GM12801 (cell line): ENCODE results near the gene CYB5RL.

ENCODE experiments used
- TF ChIP-seq, protein P1 (sequence below): IDR thresholded peaks from one replicate; pipeline ENCODE4 v1.5.1; 2011; ENCODE audit warnings: control low read depth; ENCODE audit not compliant: insufficient read length; ENCODE audit errors: extremely low read depth

CYB5RL gene

DNA sequence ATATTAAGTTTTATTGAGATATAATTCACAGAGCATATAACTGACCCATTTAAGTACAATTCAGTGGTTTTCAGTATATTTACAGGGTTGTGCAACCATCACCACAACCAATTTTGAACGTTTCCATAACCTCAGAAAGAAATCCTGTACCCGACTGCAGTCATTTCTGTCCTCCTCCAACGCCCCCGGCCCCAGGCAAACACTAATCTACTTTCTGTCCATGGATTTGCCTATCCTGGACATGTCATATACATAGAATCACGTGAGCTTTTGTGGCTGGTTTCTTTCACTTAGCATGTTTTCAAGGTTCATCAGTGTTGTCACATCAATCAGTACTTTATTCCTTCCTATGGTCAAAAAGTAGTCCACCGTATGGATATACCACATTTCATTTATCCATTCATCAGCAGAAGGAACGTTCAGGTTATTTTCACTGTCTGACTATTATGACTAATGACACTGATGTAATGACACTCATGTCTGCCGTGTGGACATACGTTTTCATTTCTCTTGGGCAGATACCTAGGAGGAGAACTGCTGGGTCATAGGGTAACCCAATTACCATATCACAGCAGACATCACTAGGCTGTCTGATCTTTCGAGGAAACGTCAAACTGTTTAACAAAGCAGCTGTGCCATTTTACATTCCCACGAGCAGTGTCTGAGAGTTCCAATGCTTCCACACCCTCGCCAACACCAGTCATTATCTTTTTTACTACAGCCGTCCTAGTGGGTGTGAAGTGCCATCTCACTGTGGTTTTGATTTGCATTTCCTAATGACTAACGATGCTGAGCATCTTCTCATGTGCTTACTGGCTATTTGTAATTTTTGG, 30.9 kb upstream of the CYB5RL start:
- TF ChIP-seq, protein P1, sequence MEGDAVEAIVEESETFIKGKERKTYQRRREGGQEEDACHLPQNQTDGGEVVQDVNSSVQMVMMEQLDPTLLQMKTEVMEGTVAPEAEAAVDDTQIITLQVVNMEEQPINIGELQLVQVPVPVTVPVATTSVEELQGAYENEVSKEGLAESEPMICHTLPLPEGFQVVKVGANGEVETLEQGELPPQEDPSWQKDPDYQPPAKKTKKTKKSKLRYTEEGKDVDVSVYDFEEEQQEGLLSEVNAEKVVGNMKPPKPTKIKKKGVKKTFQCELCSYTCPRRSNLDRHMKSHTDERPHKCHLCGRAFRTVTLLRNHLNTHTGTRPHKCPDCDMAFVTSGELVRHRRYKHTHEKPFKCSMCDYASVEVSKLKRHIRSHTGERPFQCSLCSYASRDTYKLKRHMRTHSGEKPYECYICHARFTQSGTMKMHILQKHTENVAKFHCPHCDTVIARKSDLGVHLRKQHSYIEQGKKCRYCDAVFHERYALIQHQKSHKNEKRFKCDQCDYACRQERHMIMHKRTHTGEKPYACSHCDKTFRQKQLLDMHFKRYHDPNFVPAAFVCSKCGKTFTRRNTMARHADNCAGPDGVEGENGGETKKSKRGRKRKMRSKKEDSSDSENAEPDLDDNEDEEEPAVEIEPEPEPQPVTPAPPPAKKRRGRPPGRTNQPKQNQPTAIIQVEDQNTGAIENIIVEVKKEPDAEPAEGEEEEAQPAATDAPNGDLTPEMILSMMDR, result no peak

DNA sequence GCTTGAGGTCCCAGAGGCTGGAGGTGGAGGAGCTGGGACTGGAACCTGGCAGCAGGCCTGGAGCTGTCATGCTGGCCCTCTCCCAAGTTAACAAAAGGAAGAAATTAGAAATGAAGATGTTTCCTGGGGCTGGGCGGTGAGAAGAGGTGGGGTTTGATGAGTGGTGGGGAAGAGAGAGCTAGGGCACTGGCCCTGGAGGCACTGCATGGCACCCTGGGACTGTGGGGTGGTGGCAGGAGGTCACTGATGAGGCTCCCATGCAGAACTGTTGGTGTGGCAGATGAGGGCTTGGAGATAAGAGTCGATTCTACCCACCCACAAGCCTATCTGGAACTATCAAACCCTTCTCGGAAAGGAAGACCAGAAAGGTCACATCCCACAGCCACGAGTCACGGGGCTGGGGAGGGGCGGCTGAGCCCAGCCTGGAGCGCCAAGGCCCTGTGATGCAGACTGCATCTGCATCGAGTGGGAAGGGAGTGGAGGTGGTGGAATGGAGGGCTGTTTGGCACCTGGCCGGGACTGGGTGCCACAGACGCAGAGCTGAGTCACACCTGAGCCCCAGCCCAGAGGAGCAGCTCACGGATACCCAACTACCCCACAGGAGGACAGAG, 29.6 kb upstream of the CYB5RL start:
- TF ChIP-seq, protein P1, result no peak

DNA sequence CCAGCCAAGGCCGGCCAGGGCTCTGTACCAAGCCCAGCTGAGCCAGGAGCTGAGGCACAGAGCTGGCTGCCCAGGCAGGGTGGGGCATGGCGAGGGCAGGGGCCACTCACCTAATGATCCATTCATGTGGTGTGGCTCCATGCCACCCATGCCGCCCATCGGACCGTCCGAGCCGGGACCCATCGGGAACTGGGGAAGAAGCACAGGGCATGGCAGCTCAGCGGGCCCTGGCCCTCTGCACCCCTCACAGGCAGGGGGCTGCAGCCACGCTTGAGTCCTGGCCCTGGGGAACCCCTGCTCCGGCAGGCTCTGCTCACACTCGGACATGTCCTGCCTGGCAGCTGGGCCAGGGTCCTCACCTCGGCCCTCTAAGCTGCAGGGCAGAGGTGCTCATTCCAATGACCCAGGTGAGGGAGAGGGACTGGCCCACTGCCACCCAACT, 28.8 kb upstream of the CYB5RL start:
- TF ChIP-seq, protein P1, result no peak

DNA sequence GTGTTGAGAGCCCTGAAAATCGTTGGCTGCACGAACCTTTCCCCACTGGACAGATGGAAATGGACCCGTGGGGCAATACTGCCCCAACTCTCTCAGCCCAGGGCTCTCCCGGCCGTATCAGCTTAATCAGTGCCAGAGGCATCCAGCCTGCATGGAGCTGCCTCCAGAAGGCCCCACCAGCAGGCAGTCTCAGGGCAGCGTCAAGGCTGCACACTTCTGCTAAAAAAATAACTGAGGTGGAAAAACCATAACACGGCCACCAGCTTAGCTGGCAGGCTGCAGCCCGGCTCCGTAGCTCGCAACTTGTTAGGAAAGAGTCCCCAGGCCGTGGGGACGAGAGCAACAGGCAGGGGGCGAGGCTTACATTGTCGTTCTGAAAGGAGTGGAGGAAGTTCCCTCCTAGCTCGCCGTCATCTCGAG, 28.1 kb upstream of the CYB5RL start:
- TF ChIP-seq, protein P1, result no peak

DNA sequence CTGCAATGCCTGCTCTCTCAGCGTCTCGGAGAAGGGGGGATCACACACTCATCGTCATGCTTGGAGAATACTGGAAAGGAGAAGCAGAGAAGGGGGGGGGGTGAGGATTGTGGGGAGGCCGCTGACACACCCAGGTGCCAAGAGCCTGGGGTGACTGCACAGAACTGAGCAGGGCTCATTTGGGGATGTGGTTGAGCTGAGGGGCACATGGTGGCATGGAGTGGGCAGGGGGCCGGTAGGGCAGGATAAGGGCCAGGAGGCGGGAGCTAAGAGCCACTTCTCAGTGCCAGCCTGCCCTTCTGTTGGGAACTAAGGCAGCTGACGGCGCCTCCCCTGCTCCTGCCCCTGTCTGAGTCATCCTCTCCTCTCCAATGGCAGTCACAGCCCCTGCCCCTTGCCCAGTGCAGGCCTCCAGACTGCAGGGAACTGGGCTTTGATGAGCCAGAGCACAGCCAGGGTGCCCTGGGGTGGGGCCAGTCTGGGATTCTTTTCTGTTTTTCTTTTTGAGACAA, 27.3 kb upstream of the CYB5RL start:
- TF ChIP-seq, protein P1, result no peak

DNA sequence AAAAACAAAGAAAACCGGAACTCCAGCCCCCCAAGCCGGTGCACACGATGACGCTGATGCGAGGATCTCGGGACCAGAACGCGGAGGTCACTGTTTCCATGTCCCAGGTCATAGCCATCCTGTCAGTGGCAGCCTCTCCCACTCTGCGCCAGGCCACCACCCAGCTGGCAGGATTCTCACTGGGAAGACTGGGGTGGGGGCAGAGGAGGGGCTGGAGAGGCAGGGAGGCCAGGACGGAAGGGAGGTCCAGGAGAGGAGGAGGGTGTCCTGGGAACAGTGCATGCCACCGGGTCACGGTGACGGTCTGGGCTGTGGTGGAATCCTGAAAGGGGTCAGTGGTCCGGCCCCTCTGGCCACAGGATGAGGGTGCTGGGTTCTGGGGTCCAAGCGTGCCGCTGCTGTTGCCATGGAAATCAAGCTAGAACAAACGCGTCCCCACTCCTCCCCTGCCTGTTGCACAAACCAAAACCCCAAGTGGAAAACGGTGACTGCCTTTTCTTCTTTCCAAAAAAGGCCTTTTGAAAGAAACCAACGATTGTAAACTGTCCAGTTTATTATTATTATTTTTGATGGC, 26.2 kb upstream of the CYB5RL start:
- TF ChIP-seq, protein P1, result no peak

DNA sequence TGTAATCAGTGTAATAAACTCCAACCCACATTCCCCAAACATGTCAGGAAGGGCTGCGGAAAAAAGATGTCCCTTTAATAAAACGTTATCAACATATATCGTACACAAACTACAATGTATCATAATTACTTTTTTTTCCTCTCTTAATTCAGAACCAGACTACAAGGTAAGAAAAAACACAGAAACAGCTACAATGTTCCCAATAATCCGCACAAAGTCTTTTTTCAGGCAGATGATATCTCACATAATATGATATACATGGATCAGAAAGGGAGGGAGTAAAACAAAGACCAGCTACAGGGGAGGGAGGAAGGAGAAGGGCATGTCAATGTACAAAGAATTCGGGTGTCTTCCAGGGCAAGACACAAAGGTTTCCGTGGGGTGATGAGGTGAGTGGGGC, 25.5 kb upstream of the CYB5RL start:
- TF ChIP-seq, protein P1, result no peak
